Measurements from ENCODE around the gene CARS1.

Gene CARS1

GRCh38 chr11:3014057-3014938, 42.9 kb downstream of the CARS1 start:
- no peaks in the 10 kb centered on the region for H3K36me3 ChIP-seq (ENCODE audit: insufficient read depth)
- no peak overlapping the region for H3K4me3 ChIP-seq (IDR thresholded peaks at IDR 0.05; ENCODE audit: insufficient read depth, low read depth, low read length)
- H3K27me3 ChIP-seq (ENCODE audit: insufficient read depth, low read depth) = no peaks in the 10 kb centered on the region
- peaks cover 58% of the 10 kb centered on the region for H3K4me1 ChIP-seq (ENCODE audit: low read depth, poor library complexity, severe bottlenecking)
- no peak overlapping the region for H3K9ac ChIP-seq
- no peaks in the 10 kb centered on the region for H3K79me2 ChIP-seq (ENCODE audit: insufficient read depth, low read depth)
- TF ChIP-seq CTCF (conservative IDR thresholded peaks at IDR 0.05; ENCODE audit: low read depth, low read length) = no peak
- no peak overlapping the region for H2AFZ ChIP-seq (ENCODE audit: low read depth)
- H4K20me1 ChIP-seq (ENCODE audit: insufficient read depth) = no peaks in the 10 kb centered on the region
- peak overlapping the region; percentile 34; the same call in 1 of the 2 replicates for H3K4me2 ChIP-seq
- no peak overlapping the region; the same call in 1 of the 2 replicates for H3K27ac ChIP-seq

GRCh38 chr11:3011891-3012885, 45.0 kb downstream of the CARS1 start:
- Histone ChIP-seq H3K36me3 (ENCODE audit: insufficient read depth) (no peaks in the 10 kb centered on the region), H3K27ac (peak overlapping the region; percentile 57; the same call in 1 of the 2 replicates), H3K4me3 (IDR thresholded peaks at IDR 0.05; ENCODE audit: insufficient read depth, low read depth, low read length) (no peak overlapping the region), H3K79me2 (ENCODE audit: insufficient read depth, low read depth) (no peaks in the 10 kb centered on the region), H4K20me1 (ENCODE audit: insufficient read depth) (no peaks in the 10 kb centered on the region), H3K4me2 (peak overlapping the region; percentile 15; the same call in 1 of the 2 replicates), H3K4me1 (ENCODE audit: low read depth, poor library complexity, severe bottlenecking) (peaks cover 68% of the 10 kb centered on the region), H2AFZ (ENCODE audit: low read depth) (no peak overlapping the region), H3K9ac (no peak overlapping the region), H3K27me3 (ENCODE audit: insufficient read depth, low read depth) (no peaks in the 10 kb centered on the region)
- TF ChIP-seq CTCF (conservative IDR thresholded peaks at IDR 0.05; ENCODE audit: low read depth, low read length) = no peak

GRCh38 chr11:3010521-3011275, 46.5 kb downstream of the CARS1 start:
- Histone ChIP-seq H3K79me2 (ENCODE audit: insufficient read depth, low read depth) (no peaks in the 10 kb centered on the region), H3K27me3 (ENCODE audit: insufficient read depth, low read depth) (no peaks in the 10 kb centered on the region), H3K9ac (no peak overlapping the region; the same call in 1 of the 2 replicates), H4K20me1 (ENCODE audit: insufficient read depth) (no peaks in the 10 kb centered on the region), H2AFZ (ENCODE audit: low read depth) (no peak overlapping the region), H3K4me2 (peak overlapping the region; percentile 79), H3K4me1 (ENCODE audit: low read depth, poor library complexity, severe bottlenecking) (peaks cover 68% of the 10 kb centered on the region), H3K4me3 (IDR thresholded peaks at IDR 0.05; ENCODE audit: insufficient read depth, low read depth, low read length) (no peak overlapping the region), H3K36me3 (ENCODE audit: insufficient read depth) (no peaks in the 10 kb centered on the region), H3K27ac (peak overlapping the region; percentile 57)
- no peak for TF ChIP-seq CTCF (conservative IDR thresholded peaks at IDR 0.05; ENCODE audit: low read depth, low read length)

- Histone ChIP-seq H3K4me3 (IDR thresholded peaks at IDR 0.05; ENCODE audit: insufficient read depth, low read depth, low read length) (no peak overlapping the region), H3K9ac (no peak overlapping the region), H3K36me3 (ENCODE audit: insufficient read depth) (no peaks in the 10 kb centered on the region), H2AFZ (ENCODE audit: low read depth) (no peak overlapping the region), H3K27ac (peak overlapping the region; percentile 57), H3K27me3 (ENCODE audit: insufficient read depth, low read depth) (no peaks in the 10 kb centered on the region), H3K4me1 (ENCODE audit: low read depth, poor library complexity, severe bottlenecking) (peaks cover 63% of the 10 kb centered on the region), H4K20me1 (ENCODE audit: insufficient read depth) (no peaks in the 10 kb centered on the region), H3K79me2 (ENCODE audit: insufficient read depth, low read depth) (no peaks in the 10 kb centered on the region), H3K4me2 (peak overlapping the region; percentile 79)
- no peak for TF ChIP-seq CTCF (conservative IDR thresholded peaks at IDR 0.05; ENCODE audit: low read depth, low read length)
These were observed 47.2 kb downstream of the CARS1 start for GRCh38 chr11:3010004-3010403.
